ENCODE measurements around the gene CYTH4. TPM values are rescaled to one million over a fixed set of nuclear protein-coding genes. Genes with fewer than 3 reads are reported as not detected.

Gene CYTH4
- total RNA-seq, 1 donor from 2014 or later, result not detected

GRCh38 chr22:37310815-37311595, 28.7 kb downstream of the CYTH4 start:
- Mint-ChIP-seq H3K36me3 (ENCODE audit: low read depth) (no peaks in the 10 kb centered on the region), H3K4me3 (ENCODE audit: unreplicated experiment) (no peak overlapping the region), H3K27ac (ENCODE audit: unreplicated experiment) (no peak overlapping the region), H3K27me3 (ENCODE audit: low read depth) (no peaks in the 10 kb centered on the region), H3K4me1 (ENCODE audit: low read depth) (peaks cover 52% of the 10 kb centered on the region), H3K9me3 (ENCODE audit: low read depth) (no peaks in the 10 kb centered on the region)
- TF ChIP-seq CTCF (IDR thresholded peaks at IDR 0.05), result no peak
- no peak for DNase-seq (ENCODE audit: low spot score)

- no peaks in the 10 kb centered on the region for H3K27me3 Mint-ChIP-seq (ENCODE audit: low read depth)
- peaks cover 46% of the 10 kb centered on the region for H3K4me1 Mint-ChIP-seq (ENCODE audit: low read depth)
- H3K4me3 Mint-ChIP-seq (ENCODE audit: unreplicated experiment), result no peak overlapping the region
- no peaks in the 10 kb centered on the region for H3K36me3 Mint-ChIP-seq (ENCODE audit: low read depth)
- no peak overlapping the region for H3K27ac Mint-ChIP-seq (ENCODE audit: unreplicated experiment)
- TF ChIP-seq CTCF (IDR thresholded peaks at IDR 0.05), result no peak
- DNase-seq (ENCODE audit: low spot score), result no peak
- no peaks in the 10 kb centered on the region for H3K9me3 Mint-ChIP-seq (ENCODE audit: low read depth)
Measured at GRCh38 chr22:37311761-37312312, 29.5 kb downstream of the CYTH4 start.

- no peak for TF ChIP-seq CTCF (IDR thresholded peaks at IDR 0.05)
- Mint-ChIP-seq H3K4me1 (ENCODE audit: low read depth) (peaks cover 37% of the 10 kb centered on the region), H3K9me3 (ENCODE audit: low read depth) (no peaks in the 10 kb centered on the region), H3K27ac (ENCODE audit: unreplicated experiment) (no peak overlapping the region), H3K4me3 (ENCODE audit: unreplicated experiment) (no peak overlapping the region), H3K27me3 (ENCODE audit: low read depth) (no peaks in the 10 kb centered on the region), H3K36me3 (ENCODE audit: low read depth) (no peaks in the 10 kb centered on the region)
- no peak for DNase-seq (ENCODE audit: low spot score)
Measured at GRCh38 chr22:37312549-37313183, 30.4 kb downstream of the CYTH4 start.

GRCh38 chr22:37313376-37314314, 31.3 kb downstream of the CYTH4 start:
- no peaks in the 10 kb centered on the region for H3K9me3 Mint-ChIP-seq (ENCODE audit: low read depth)
- no peak overlapping the region for H3K27ac Mint-ChIP-seq (ENCODE audit: unreplicated experiment)
- H3K4me3 Mint-ChIP-seq (ENCODE audit: unreplicated experiment), result no peak overlapping the region
- no peaks in the 10 kb centered on the region for H3K36me3 Mint-ChIP-seq (ENCODE audit: low read depth)
- H3K27me3 Mint-ChIP-seq (ENCODE audit: low read depth), result no peaks in the 10 kb centered on the region
- DNase-seq (ENCODE audit: low spot score), result no peak
- H3K4me1 Mint-ChIP-seq (ENCODE audit: low read depth), result peaks cover 28% of the 10 kb centered on the region
- TF ChIP-seq CTCF (IDR thresholded peaks at IDR 0.05), result no peak
